GM15510 (cell line): ENCODE data around the gene NEDD4L.

Source experiments
- POLR2A ChIP-seq: IDR thresholded peaks from 3 replicates; pipeline ENCODE4 v1.6.1; 2011; ENCODE audit warnings: borderline replicate concordance; ENCODE audit not compliant: insufficient read length; ENCODE audit errors: extremely low read depth

The NEDD4L gene

DNA sequence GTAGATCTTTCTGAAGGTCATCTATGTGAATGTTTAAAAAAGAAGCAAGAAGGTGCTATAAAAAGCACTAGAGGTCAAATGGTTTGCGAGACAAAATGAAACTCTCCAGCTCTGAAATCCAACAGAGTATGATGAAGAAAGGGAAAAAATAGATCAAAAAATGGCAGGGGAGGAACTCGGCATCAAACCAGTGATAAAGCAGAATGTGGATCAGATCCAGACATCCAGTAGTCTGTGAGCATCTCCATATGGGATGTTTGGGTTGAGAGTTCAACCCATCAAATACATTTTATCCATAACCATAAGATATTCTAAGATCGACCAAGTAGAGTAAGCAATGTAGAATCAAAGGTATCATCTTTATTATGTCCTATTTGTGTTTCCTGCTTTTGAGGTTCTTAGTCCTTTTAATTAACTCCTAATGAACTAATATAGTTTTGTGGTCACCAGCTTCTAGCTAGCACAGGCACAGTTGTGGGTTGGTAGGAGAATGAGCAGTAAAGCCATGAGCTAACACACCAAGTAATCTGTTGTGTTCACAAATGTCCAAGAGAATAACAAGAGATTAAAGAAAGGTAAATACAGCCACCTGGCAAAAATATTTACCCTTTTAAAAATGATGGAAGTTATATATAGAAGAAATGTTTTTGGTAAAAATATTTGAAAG lies 160.9 kb downstream of the NEDD4L start:
- TF ChIP-seq POLR2A = no peak

GRCh38 chr18:58205443-58206160 lies 161.6 kb downstream of the NEDD4L start:
- TF ChIP-seq POLR2A = no peak

DNA sequence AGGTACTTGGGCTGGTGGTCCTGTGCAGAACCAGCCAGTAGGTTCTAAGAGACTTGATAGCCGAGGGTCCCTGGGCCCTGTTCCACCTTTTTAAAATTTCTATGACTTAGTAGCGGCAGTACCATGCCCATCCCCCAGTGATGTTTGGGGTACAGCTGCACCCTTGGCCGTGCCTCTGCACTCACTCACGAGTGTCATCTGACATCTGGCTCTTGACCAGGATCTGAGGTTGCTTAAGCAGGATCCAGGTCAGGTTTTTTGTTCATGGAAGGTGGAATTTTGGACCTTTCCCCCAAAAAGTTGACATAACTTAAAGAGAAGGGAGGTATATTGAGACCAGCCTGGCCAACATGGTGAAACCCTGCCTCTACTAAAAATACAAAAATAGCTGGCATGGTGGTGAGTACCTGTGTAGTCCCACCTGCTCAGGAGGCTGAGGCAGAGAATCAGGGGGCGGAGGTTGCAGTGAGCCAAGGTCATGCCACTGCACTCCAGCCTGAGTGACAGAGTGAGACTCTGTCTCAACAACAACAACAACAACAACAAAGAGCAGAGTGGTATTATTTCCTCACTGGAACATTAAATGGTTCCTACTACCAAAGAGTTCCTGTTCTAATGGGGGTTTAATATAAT lies 163.6 kb downstream of the NEDD4L start:
- TF ChIP-seq POLR2A = no peak

GRCh38 chr18:58208207-58208932 lies 164.3 kb downstream of the NEDD4L start:
- TF ChIP-seq POLR2A = no peak

- TF ChIP-seq POLR2A = no peak
These were observed 165.3 kb downstream of the NEDD4L start for GRCh38 chr18:58209326-58209725.

- TF ChIP-seq POLR2A = no peak
These were observed 167.5 kb downstream of the NEDD4L start for GRCh38 chr18:58211510-58211909.

DNA sequence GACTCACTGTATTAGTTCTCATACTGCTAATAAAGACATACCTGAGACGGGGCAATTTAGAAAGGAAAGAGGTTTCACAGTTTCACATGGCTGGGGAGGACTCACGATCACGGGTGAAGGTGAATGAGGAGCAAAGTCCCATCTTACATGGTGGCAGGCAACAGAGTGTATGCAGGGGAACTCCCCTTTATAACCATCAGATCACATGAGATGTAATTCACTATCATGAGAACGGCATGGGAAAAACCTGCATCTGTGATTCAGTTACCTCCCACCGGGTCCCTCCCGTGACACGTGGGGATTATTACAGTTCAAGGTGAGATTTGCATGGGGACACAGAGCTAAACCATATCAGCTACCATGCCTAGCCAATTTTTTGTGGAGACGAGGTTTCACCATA lies 168.2 kb downstream of the NEDD4L start:
- TF ChIP-seq POLR2A = no peak

DNA sequence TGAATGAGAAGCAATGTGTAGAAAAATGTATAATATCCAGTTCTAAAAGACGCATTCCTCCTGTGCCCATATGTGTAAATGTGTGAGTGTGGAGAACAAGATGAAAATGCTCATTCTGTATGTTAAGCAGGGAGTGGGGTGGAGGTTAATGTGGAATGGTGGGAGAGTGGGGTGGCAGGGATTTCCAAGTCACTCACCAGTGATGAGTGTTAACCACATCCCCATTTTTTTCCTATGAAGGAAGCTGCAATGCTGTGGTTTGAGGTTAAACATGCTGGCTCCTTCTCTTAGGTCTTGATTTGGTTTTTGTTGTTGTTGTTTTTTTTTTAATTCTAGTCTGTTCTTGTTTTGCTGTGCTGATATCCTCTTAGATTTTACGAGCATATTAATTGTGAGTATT lies 169.4 kb downstream of the NEDD4L start:
- no peak for TF ChIP-seq POLR2A

DNA sequence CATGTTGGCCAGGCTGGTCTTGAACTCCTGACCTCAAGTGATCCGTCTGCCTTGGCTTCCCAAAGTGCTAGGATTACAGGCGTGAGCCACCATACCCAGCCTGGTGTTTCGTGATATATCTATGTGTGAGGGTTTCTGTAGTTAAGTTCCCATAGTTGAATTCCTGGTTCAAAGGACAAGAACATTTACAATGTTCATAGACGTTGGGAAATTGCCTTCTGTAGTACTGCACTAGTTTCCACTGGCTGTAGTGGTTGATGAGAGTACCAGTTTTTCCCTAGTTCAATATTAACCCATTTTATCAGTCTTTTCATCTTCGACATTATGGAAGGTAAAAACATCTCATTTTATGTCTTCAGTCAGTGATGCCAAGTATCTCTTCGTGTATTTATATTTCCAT lies 171.0 kb downstream of the NEDD4L start:
- TF ChIP-seq POLR2A = no peak

DNA sequence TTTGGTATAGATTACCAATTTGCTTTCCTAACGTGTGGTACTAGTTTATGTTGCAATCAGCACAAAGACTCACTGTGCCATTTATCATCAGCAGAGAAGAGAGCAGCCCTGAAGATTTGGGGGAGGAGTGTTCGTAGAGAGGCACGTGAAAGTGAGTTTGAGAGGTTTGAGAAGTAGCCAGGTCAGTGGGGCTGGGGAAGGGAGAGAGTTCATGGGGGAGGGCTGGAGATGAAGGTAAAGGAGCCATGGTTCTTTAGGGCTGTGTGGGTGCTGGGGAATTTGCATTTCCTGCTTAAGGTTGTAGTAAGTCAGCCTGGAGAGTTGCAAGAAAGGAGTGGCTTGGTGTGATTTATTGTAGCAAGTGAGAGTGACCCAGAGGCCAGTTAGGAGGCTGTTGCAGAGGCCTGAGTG lies 172.1 kb downstream of the NEDD4L start:
- TF ChIP-seq POLR2A = no peak

DNA sequence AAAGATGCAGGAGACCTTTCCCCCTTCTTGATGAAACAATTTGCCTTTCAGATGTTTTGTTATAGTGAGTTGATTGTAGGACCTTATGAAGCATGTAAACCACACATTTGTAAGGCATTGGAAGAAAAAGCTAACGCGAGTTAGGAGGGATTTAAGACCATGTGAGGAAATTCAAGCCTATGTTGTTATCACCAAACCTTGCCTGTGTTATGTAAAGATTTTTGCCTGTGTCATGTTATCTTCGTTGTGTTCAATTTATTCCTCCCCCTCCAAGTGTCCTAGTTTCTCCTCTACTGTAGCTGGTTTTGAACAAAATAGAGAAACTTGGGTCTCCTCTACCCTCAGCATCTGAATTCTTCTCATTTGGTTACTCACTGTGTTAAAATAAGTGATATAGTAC lies 173.0 kb downstream of the NEDD4L start:
- TF ChIP-seq POLR2A = no peak

- TF ChIP-seq POLR2A = no peak
These were observed 174.1 kb downstream of the NEDD4L start for GRCh38 chr18:58218117-58218516.

DNA sequence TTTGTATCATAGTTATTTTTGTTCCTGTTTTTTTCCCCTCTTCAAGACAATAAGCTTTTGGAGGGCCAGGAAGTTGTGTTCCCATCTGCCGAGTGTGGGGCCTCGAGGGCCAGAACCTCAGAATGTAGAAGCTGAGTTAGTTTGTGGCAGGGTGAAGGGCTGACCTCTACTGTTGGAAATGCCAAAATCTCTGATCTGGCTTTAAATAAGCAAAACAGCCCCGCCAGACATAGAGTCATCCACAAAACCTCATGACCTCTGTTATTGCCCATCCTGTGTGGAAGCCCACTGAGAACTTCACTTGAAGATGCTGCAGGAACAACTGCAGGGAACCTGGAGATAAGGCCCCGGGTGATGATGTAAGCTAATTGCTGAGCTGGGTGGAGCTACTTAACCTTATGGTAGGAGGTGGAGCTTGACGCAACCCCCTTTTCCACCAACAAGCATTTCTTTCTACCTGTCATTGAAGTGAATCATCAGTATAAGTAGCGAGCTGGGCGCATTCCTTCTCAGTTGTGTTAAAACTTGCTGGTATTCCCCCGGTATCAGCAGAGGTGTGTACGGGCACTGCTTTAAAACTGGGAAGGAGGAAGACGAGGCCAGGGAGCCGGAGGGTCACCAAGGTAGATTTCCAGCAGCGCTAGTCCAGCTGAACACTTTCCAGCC lies 177.2 kb downstream of the NEDD4L start:
- no peak for TF ChIP-seq POLR2A

GRCh38 chr18:58222432-58223125 lies 178.6 kb downstream of the NEDD4L start:
- no peak for TF ChIP-seq POLR2A
